MM.1S (cell line): ENCODE measurements around the gene MAPKAP1.

ENCODE experiments used
- EZH2 ChIP-seq: fragments of 300-600 bp; sonication (generic); optimal IDR thresholded peaks from 2 replicates; pipeline ENCODE3; 2017; ENCODE audit warnings: low read depth, mild to moderate bottlenecking, antibody characterized with exemption, low read length, mixed read lengths
- EZH2phosphoT487 ChIP-seq: fragments of 300-600 bp; sonication (generic); IDR thresholded peaks from 2 replicates; pipeline ENCODE4 v1.6.1; 2018; ENCODE audit warnings: antibody characterized with exemption, low read length
- TF ChIP-seq, protein P1 (sequence below): fragments of 300-600 bp; sonication (generic); IDR thresholded peaks from 2 replicates; pipeline ENCODE4 v1.5.1; 2016; ENCODE audit warnings: antibody characterized with exemption, low read length, mixed read lengths

DNA sequence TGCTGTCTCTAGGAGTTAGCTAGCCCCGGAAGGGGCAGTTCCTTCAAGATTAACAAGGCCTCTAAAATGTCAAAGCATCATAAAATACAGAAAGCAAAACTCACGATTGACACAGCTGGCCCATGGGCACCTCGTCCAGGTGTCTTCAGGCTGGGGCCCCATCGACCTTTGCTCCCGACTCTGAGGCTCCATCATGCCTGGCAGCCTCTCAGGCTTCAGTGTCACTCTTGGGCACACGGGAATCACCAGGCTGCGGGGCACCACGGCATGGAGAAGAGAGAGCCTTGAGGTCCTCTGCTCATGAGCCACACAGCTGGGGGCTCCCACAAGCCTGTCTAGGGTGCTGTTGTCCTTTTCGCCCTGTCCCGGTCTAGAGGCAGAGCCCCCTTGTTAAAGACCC is 284.2 kb downstream of the MAPKAP1 start:
- TF ChIP-seq, protein P1, sequence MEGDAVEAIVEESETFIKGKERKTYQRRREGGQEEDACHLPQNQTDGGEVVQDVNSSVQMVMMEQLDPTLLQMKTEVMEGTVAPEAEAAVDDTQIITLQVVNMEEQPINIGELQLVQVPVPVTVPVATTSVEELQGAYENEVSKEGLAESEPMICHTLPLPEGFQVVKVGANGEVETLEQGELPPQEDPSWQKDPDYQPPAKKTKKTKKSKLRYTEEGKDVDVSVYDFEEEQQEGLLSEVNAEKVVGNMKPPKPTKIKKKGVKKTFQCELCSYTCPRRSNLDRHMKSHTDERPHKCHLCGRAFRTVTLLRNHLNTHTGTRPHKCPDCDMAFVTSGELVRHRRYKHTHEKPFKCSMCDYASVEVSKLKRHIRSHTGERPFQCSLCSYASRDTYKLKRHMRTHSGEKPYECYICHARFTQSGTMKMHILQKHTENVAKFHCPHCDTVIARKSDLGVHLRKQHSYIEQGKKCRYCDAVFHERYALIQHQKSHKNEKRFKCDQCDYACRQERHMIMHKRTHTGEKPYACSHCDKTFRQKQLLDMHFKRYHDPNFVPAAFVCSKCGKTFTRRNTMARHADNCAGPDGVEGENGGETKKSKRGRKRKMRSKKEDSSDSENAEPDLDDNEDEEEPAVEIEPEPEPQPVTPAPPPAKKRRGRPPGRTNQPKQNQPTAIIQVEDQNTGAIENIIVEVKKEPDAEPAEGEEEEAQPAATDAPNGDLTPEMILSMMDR, result no peak
- TF ChIP-seq EZH2 (no peak), EZH2phosphoT487 (no peak)
